Cardiac muscle cell (in vitro differentiated cells and primary cell): ENCODE results near the gene LMAN2L. TPM values are rescaled to one million over a fixed set of nuclear protein-coding genes. Genes with fewer than 3 reads are reported as not detected.

Source experiments
- DNase-seq, 2 donors: peaks; one replicate each; pipeline versions ENCODE4 v3.0.0 to v3.0.0-alpha.2; 2010 to 2017; ENCODE audit warnings: low read depth in 1 of 2, low spot score in 1 of 2
- H3K27ac ChIP-seq: fragments of 200-600 bp; sonication (generic); 2 replicates; pipeline ENCODE4 v1.5.1; 2016
- H3K27me3 ChIP-seq: fragments of 200-600 bp; sonication (generic); 2 replicates; pipeline ENCODE4 v1.6.0; 2016; ENCODE audit warnings: control low read depth
- H3K36me3 ChIP-seq: fragments of 200-600 bp; sonication (generic); 2 replicates; pipeline ENCODE4 v1.5.1; 2016; ENCODE audit warnings: control low read depth
- H3K4me1 ChIP-seq: fragments of 200-600 bp; sonication (generic); 2 replicates; pipeline ENCODE4 v1.8.1; 2017; ENCODE audit warnings: low read depth, mild to moderate bottlenecking, mixed run types
- H3K4me3 ChIP-seq: fragments of 200-600 bp; sonication (generic); 2 replicates; pipeline ENCODE4 v1.5.1; 2016; ENCODE audit warnings: mild to moderate bottlenecking
- H3K9me3 ChIP-seq: fragments of 200-600 bp; sonication (generic); 2 replicates; pipeline ENCODE4 v1.5.1; 2017; ENCODE audit warnings: low read depth, mild to moderate bottlenecking, control low read depth
- polyA plus RNA-seq: library from polyadenylated mRNA; unstranded; fragments of >200 nt; fragmentation: Nextera tagmentation; extraction: Ambion mirVana; gene quantifications from 2 replicates; pipeline ENCODE4 v1.2.1, GENCODE V29; 2016
- total RNA-seq: library from RNA; depleted of rRNA; stranded (reverse); fragments of >200 nt; gene quantifications from 2 replicates; pipeline ENCODE4 v1.2.3, GENCODE V29; 2016
- TF ChIP-seq, protein P1 (sequence below): IDR thresholded peaks from 2 replicates; pipeline ENCODE4 v1.5.1; 2012; ENCODE audit warnings: low read depth, mild to moderate bottlenecking, low read length

LMAN2L gene
- total and polyA plus RNA-seq, 2 experiments from 2014 or later, result 28.8 to 64.3 TPM

DNA sequence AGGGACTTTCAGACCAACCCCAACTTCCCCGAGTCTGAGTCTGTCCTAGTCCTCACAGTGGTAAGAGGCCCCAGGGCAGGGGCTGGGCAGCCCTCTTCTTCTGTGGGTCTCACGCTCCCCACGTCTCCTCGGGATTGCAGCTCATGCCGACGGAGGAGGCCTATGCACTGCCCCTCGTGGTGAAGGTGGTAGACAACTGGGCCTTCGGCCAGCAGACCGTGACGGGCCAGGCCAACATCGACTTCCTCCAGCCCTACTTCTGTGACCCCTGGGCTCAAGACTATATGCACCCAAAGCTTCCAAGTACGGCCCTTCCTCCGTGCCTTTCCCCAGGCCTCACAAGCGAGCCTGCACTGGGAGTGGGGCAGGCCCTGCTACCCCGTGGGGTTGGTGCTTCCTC lies 44.3 kb downstream of the LMAN2L start:
- no peak overlapping the region for H3K4me3 ChIP-seq

DNA sequence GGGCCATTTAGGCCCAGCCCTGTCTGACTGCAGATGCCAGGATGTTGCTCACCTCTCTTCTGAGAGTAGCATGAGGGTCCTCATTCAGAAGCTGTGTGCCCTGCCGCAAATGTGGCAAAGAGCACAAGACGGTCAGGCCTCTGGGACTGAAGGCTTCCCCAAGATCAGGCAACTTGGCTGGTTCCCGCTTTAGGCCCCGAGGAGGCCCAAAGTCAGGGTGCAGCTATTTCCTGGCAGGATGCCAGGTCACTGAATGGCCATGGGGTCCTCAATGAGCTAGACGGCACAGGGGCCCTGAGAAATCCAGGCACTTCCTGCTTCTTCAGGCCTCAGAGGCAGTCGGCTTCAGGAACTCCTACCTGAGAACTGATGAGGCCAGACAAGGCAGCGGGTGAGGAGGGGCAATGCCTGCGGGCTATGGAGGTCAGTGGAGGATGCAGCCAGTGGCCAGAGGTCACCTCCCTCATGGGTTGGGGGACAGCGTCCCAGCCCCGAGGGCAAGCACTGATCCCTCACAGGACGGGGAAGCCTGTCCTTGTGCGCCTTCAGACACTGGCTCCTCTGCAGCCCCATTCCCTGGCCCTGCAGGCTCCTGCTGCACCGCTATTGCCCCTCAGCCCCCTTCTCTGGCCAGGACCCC lies 44.9 kb downstream of the LMAN2L start:
- Histone ChIP-seq H3K27me3 (no peaks in the 10 kb centered on the region), H3K36me3 (no peaks in the 10 kb centered on the region), H3K4me1 (no peaks in the 10 kb centered on the region), H3K4me3 (no peak overlapping the region), H3K27ac (no peak overlapping the region), H3K9me3 (no peaks in the 10 kb centered on the region)
- no peak for DNase-seq
- TF ChIP-seq, protein P1, sequence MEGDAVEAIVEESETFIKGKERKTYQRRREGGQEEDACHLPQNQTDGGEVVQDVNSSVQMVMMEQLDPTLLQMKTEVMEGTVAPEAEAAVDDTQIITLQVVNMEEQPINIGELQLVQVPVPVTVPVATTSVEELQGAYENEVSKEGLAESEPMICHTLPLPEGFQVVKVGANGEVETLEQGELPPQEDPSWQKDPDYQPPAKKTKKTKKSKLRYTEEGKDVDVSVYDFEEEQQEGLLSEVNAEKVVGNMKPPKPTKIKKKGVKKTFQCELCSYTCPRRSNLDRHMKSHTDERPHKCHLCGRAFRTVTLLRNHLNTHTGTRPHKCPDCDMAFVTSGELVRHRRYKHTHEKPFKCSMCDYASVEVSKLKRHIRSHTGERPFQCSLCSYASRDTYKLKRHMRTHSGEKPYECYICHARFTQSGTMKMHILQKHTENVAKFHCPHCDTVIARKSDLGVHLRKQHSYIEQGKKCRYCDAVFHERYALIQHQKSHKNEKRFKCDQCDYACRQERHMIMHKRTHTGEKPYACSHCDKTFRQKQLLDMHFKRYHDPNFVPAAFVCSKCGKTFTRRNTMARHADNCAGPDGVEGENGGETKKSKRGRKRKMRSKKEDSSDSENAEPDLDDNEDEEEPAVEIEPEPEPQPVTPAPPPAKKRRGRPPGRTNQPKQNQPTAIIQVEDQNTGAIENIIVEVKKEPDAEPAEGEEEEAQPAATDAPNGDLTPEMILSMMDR, result no peak

More for the DNA sequence above, 44.3 kb downstream of the LMAN2L start:
- DNase-seq, result no peak
- Histone ChIP-seq H3K4me1 (no peaks in the 10 kb centered on the region), H3K9me3 (no peaks in the 10 kb centered on the region), H3K36me3 (no peaks in the 10 kb centered on the region), H3K27me3 (no peaks in the 10 kb centered on the region), H3K27ac (no peak overlapping the region)
- TF ChIP-seq, protein P1, result no peak

DNA sequence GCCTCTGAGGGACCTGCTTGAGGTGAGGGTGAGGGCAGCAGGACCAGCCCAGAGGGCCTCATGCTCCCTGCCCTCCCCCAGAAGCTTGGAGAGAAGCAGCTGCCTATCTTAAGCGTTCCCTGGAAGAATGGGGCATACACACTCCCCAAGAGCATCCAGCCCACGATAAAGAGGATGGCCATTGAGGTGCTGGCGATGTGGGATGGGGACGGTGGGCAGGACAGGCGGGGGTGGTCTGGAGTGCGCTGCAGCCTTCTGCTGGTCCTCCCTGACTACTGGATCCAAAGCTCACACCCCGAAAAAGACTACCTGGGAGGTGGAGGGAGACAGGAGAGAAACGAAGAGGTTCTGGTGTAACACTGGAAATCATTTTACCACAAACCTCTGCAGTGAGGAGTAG lies 45.6 kb downstream of the LMAN2L start:
- Histone ChIP-seq H3K27ac (no peak overlapping the region), H3K9me3 (no peaks in the 10 kb centered on the region), H3K4me3 (no peak overlapping the region), H3K27me3 (no peaks in the 10 kb centered on the region), H3K36me3 (no peaks in the 10 kb centered on the region), H3K4me1 (no peaks in the 10 kb centered on the region)
- TF ChIP-seq, protein P1, result no peak
- no peak for DNase-seq

DNA sequence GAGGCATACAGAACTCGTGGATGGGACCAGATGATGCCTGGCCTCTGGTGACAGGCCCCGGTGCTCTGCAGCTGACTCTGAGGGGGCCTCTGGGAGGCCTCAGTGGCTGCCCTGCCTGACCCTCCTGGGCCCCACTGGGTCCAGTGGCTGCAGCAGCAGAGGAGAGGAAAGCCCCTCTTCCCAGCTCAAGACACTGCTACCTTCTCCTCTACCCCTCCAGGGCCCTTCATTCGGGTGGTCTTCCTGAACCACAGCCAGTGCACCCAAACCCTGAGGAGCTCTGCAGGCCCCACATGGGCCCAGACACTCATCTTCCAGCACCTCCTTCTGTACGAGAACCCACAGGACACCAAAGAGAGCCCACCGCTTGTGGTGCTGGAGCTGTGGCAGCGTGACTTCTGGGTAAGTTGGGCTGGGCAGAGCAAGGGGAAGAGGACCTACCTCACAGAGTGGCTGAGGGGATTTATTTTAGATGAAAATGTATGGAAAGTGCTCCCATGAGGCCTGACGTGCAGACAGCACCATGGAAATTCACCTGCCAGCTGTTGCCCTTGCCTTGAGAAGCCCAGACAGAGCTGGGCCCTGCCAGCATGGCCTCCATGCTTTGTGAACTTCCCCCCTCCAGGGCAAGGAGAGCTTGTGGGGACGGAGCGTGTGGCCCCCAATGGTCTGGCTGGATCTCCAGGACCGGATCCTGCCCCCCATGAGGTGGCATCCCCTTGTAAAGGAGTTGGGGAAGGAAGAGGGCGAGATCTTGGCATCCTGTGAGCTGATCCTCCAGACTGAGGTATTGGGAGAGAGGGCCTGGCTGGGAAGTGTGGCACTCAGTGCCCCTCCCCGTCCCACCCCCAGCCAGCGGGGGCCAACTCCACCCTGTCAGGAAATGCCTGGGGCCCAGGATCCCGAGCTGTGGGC lies 46.3 kb downstream of the LMAN2L start:
- TF ChIP-seq, protein P1, result no peak
- no peaks in the 10 kb centered on the region for H3K27me3 ChIP-seq
- H3K27ac ChIP-seq, result no peak overlapping the region
- no peak overlapping the region for H3K4me3 ChIP-seq
- H3K36me3 ChIP-seq, result no peaks in the 10 kb centered on the region
- DNase-seq, result no peak
- no peaks in the 10 kb centered on the region for H3K4me1 ChIP-seq
- H3K9me3 ChIP-seq, result no peaks in the 10 kb centered on the region

DNA sequence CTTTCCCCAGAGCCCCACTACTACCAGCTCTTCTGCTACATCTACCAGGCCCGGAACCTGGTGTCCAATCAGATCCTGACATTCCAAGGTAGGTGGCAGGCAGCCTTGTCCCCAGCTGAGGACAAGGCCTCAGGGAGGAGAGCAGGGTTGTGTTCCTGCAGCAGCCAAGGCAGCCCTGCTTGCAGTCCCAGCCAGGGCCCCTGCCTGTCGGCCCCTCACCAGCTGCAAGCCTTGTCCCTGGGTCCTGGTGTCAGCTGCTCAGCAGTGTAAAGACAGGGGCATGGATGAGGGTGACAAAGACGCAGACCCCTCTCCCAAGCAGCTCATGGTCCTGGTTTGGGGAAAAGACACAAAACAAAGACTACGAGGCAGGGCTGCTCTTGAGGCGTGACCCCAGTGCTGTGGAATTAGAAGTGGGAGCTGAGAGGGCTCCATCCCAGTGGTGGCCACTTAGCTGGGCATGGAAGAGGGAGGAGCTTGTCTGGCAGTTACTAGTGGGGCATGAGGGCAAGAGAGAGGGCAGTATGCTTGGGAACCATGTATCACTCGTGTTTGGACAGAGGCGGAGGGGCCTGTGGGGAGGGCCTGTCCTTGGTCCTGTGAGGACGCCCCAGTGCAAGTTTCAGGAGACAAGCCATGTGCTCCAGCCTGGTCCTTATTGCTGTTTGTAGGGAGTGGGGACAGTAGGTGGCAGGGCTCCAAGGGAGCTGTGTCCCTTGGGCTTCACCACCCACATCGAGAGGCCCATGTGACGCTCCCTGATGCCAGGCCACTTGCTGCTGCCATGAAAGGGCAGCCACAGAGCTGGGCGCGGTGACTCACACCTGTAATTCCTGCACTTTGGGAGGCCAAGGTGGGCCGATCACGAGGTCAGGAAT lies 47.5 kb downstream of the LMAN2L start:
- no peaks in the 10 kb centered on the region for H3K4me1 ChIP-seq
- no peak overlapping the region for H3K27ac ChIP-seq
- TF ChIP-seq, protein P1, result no peak
- DNase-seq, result no peak
- no peaks in the 10 kb centered on the region for H3K9me3 ChIP-seq
- no peaks in the 10 kb centered on the region for H3K27me3 ChIP-seq
- H3K4me3 ChIP-seq, result no peak overlapping the region
- no peaks in the 10 kb centered on the region for H3K36me3 ChIP-seq
